Esophagus squamous epithelium (tissue), 4 donors: ENCODE results near the gene HOATZ.

Source experiments
- CTCF ChIP-seq, 6 experiments: fragments of 450-650 bp in 4 of 6; fragments of 200-600 bp in 2 of 6; sonication (generic) in 2 of 6; IDR thresholded peaks; one replicate each; pipeline ENCODE4 v1.5.1; 2016 to 2019; ENCODE audit warnings: antibody characterized with exemption in 6 of 6, mild to moderate bottlenecking in 4 of 6, moderate library complexity in 4 of 6
- POLR2A ChIP-seq, 4 donors: fragments of 450-650 bp; IDR thresholded peaks; one replicate each; pipeline ENCODE4 v1.6.1; 2017; ENCODE audit warnings: antibody characterized with exemption in 4 of 4, mild to moderate bottlenecking in 4 of 4, moderate library complexity in 3 of 4

- TF ChIP-seq CTCF (IDR thresholded peaks at IDR 0.05) (no peak), POLR2A (IDR thresholded peaks at IDR 0.05) (no peak)
Observed at GRCh38 chr11:111472228-111472627, 42.4 kb upstream of the HOATZ start.
